PC-3 (cell line): ENCODE results near the gene SFSWAP. TPM values are rescaled to one million over a fixed set of nuclear protein-coding genes. Genes with fewer than 3 reads are reported as not detected.
A peak's percentile ranks its signal among the peaks of the same experiment; 100 is the strongest.

Experiments
- ATAC-seq: fragments of 200-7000 bp; cut with Tn5 transposase; 2 replicates; pipeline ENCODE4 v1.9.1; 2020; ENCODE audit warnings: mild to moderate bottlenecking, moderate library complexity
- BruUV-seq: library from RNA; stranded (reverse); fragments of 400-500 nt; replicated peaks from 2 replicates; lab custom pipeline; 2021; lab: Mats Ljungman, UMichigan
- CTCF ChIA-PET: fragments of 300-600 bp; sonication (Branson Sonifier 250); formaldehyde crosslinking; loops from one replicate; lab custom pipeline; 2022; ENCODE audit warnings: antibody characterized with exemption; lab: Charles Lee
- POLR2A ChIA-PET: fragments of 300-600 bp; sonication (Branson Sonifier 250); formaldehyde crosslinking; loops from one replicate; lab custom pipeline; 2022; ENCODE audit warnings: antibody characterized with exemption; ENCODE audit not compliant: unreplicated experiment; lab: Charles Lee
- DNase-seq: peaks from one replicate; pipeline ENCODE4 v3.0.0-alpha.2; 2015
- H2AFZ ChIP-seq: fragments of 300-600 bp; sonication (generic); 2 replicates; pipeline ENCODE4 v1.6.0; 2016; ENCODE audit warnings: antibody characterized with exemption, low read length
- H3F3A ChIP-seq: fragments of 300-600 bp; sonication (generic); one replicate; pipeline ENCODE4 v1.6.0; 2017; ENCODE audit warnings: antibody characterized with exemption, low read length, control low read depth, mild to moderate bottlenecking; ENCODE audit not compliant: unreplicated experiment
- H3K27ac ChIP-seq: fragments of 300-600 bp; sonication (generic); 2 replicates; pipeline ENCODE4 v1.5.1; 2016; ENCODE audit warnings: mild to moderate bottlenecking, low read length
- H3K27me3 ChIP-seq: fragments of 300-600 bp; sonication (generic); 2 replicates; pipeline ENCODE4 v1.6.1; 2016; ENCODE audit warnings: low read length, mixed read lengths
- H3K36me3 ChIP-seq: fragments of 300-600 bp; sonication (generic); 2 replicates; pipeline ENCODE4 v1.6.1; 2016; ENCODE audit warnings: low read depth, mixed run types, low read length, mixed read lengths
- H3K4me1 ChIP-seq: fragments of 300-600 bp; sonication (generic); 2 replicates; pipeline ENCODE4 v1.5.1; 2016; ENCODE audit warnings: low read length; ENCODE audit not compliant: insufficient read depth
- H3K4me2 ChIP-seq: fragments of 300-600 bp; sonication (generic); 2 replicates; pipeline ENCODE4 v1.6.0; 2016; ENCODE audit warnings: low read length
- H3K4me3 ChIP-seq: fragments of 300-600 bp; sonication (generic); 2 replicates; pipeline ENCODE4 v1.5.1; 2016; ENCODE audit warnings: mild to moderate bottlenecking, low read length, mixed read lengths
- H3K79me2 ChIP-seq: fragments of 300-600 bp; sonication (generic); 2 replicates; pipeline ENCODE4 v1.6.1; 2017; ENCODE audit warnings: low read length, mixed read lengths
- H3K9ac ChIP-seq: fragments of 300-600 bp; sonication (generic); 2 replicates; pipeline ENCODE4 v1.6.0; 2016; ENCODE audit warnings: mild to moderate bottlenecking, low read length
- H3K9me2 ChIP-seq: fragments of 300-600 bp; sonication (generic); replicated peaks from 2 replicates; pipeline ENCODE4 v1.6.1; 2016; ENCODE audit warnings: mixed run types, low read length, mixed read lengths
- H3K9me3 ChIP-seq: fragments of 300-600 bp; sonication (generic); 2 replicates; pipeline ENCODE4 v1.6.1; 2016; ENCODE audit warnings: low read length, mixed read lengths
- H4K20me1 ChIP-seq: fragments of 300-600 bp; sonication (generic); 2 replicates; pipeline ENCODE4 v1.6.1; 2016; ENCODE audit warnings: low read length, mixed read lengths
- EZH2 ChIP-seq: fragments of 300-600 bp; sonication (generic); IDR thresholded peaks from one replicate; pipeline ENCODE4 v1.6.1; 2017; ENCODE audit warnings: antibody characterized with exemption, mild to moderate bottlenecking, low read length; ENCODE audit not compliant: unreplicated experiment
- EZH2phosphoT487 ChIP-seq: fragments of 300-600 bp; sonication (generic); IDR thresholded peaks from 2 replicates; pipeline ENCODE4 v1.6.1; 2018; ENCODE audit warnings: mild to moderate bottlenecking, antibody characterized with exemption, low read length, borderline replicate concordance
- intact Hi-C: fragments of 100-400 bp; cut with micrococcal nuclease; formaldehyde crosslinking; loops from 2 replicates; pipeline ENCODE4 v1.9.0; 2023
- total RNA-seq: library from RNA; depleted of rRNA; stranded (reverse); fragments of >200 nt; gene quantifications from 2 replicates; pipeline ENCODE4 v1.2.3, GENCODE V29; 2014
- TF ChIP-seq, protein P1 (sequence below): fragments of 300-600 bp; sonication (generic); conservative IDR thresholded peaks from 2 replicates; pipeline ENCODE4 v1.5.1; 2017; ENCODE audit warnings: antibody characterized with exemption, low read depth, mild to moderate bottlenecking, low read length

Gene SFSWAP
- total RNA-seq, 1 experiment from 2014 or later: 57.5 TPM

DNA sequence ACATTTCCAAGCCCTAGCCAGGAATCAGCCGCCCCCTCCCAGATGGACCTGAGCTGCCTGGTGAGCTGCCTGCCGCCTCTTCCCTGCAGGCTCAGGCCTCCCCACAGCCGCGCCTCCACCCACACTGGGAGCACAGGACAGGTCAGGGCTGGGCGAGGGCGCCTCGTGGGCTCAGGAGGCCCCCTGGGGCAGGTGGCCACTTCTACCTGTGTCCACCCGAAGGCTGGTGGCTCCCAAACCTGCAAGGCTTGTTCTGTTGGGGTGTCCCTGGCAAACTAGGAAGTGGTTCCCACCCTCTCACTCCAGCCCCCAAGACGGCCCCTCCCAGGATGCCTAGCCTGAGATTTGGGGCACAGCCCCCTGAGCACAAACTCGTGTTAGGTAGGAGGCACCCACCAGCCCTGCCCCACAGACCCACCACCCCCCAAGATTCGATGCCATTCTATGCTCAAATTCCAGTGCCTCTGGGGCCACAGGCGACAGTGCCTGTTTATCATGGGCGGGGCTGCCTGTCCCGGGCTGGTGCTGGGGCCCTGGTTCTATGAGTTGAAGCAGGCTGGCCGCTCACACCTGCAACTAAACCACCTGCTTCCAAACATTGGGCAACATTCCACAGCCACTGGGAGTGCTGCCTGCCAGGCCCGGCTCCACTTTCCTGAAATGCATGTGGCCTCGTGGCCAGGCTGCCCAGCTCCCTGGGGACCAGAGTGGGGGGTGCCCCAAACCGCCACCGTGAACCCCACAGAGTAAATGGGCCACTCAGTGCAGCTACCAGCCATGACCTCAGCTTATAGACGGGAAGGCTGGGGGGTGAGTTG is 124.1 kb downstream of the SFSWAP start:
- no peaks in the 10 kb centered on the region for H3K9me2 ChIP-seq
- POLR2A ChIA-PET: no interaction called here
- no peak overlapping the region for H3K9ac ChIP-seq
- ATAC-seq: no peak
- no peak overlapping the region for H3K4me3 ChIP-seq
- H3F3A ChIP-seq: no peaks in the 10 kb centered on the region
- H3K9me3 ChIP-seq: no peaks in the 10 kb centered on the region
- H3K79me2 ChIP-seq: no peaks in the 10 kb centered on the region
- H3K4me1 ChIP-seq: peaks cover 18% of the 10 kb centered on the region
- no peaks in the 10 kb centered on the region for H3K27me3 ChIP-seq
- no peak overlapping the region for H3K27ac ChIP-seq
- BruUV-seq: no TSS peak
- no peaks in the 10 kb centered on the region for H3K36me3 ChIP-seq
- DNase-seq: peak; percentile 36
- H2AFZ ChIP-seq: no peak overlapping the region
- TF ChIP-seq, protein P1, sequence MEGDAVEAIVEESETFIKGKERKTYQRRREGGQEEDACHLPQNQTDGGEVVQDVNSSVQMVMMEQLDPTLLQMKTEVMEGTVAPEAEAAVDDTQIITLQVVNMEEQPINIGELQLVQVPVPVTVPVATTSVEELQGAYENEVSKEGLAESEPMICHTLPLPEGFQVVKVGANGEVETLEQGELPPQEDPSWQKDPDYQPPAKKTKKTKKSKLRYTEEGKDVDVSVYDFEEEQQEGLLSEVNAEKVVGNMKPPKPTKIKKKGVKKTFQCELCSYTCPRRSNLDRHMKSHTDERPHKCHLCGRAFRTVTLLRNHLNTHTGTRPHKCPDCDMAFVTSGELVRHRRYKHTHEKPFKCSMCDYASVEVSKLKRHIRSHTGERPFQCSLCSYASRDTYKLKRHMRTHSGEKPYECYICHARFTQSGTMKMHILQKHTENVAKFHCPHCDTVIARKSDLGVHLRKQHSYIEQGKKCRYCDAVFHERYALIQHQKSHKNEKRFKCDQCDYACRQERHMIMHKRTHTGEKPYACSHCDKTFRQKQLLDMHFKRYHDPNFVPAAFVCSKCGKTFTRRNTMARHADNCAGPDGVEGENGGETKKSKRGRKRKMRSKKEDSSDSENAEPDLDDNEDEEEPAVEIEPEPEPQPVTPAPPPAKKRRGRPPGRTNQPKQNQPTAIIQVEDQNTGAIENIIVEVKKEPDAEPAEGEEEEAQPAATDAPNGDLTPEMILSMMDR: no peak
- TF ChIP-seq EZH2: no peak
- TF ChIP-seq EZH2phosphoT487: no peak
- no peaks in the 10 kb centered on the region for H4K20me1 ChIP-seq
- CTCF ChIA-PET: no interaction called here
- H3K4me2 ChIP-seq: no peak overlapping the region
- intact Hi-C loops: loop anchor here (5.0 kb wide), 3 partner anchors 92 to 1073 kb away; partner anchors contain the start of gene PUS1

DNA sequence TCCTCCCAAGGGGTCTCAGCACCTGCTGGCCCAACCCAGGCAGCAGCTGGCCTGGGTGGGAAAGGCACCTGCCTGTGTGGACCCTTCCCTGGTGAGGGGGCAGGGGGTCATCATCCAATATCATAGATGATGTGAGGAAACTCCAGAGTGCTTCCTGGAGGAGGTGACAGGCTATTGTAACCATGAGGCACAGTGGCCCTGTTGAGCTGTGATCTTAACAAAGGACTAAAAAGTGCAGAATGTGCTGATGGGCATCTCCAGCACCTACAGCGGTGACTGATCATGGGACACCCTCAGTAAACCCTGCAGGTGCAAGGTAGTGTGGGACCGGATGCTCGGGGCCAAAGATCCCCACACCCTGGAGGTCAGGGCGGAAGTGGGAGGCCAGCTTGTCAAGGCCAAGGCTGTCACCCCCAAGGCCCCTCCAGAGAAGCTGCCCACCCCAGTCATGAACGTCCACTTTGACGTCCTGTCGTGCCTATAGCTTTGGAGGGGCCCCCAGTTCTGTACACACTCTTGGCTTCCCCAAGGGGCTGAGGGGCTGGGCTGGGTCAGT is 124.8 kb downstream of the SFSWAP start:
- DNase-seq (no peak), ATAC-seq (no peak)
- ChIA-PET POLR2A (interaction anchor here (0.7 kb wide), 1 partner anchor 49 kb away, joined by 3 read pairs; no protein-coding TSS in a partner anchor), CTCF (interaction anchor here (0.6 to 1.0 kb wide), 4 partner anchors 26 to 144 kb away, joined by 3 to 5 read pairs (median 4); no protein-coding TSS in a partner anchor)
- Histone ChIP-seq H4K20me1 (no peaks in the 10 kb centered on the region), H3F3A (no peaks in the 10 kb centered on the region), H3K9me2 (no peaks in the 10 kb centered on the region), H3K27ac (no peak overlapping the region), H3K36me3 (no peaks in the 10 kb centered on the region), H3K4me3 (no peak overlapping the region), H3K4me2 (no peak overlapping the region), H2AFZ (no peak overlapping the region), H3K4me1 (peaks cover 16% of the 10 kb centered on the region; the same call in 1 of the 2 replicates), H3K79me2 (no peaks in the 10 kb centered on the region), H3K9me3 (no peaks in the 10 kb centered on the region), H3K9ac (no peak overlapping the region), H3K27me3 (no peaks in the 10 kb centered on the region)
- intact Hi-C loops: loop anchor here (1.0 to 5.0 kb wide), 3 partner anchors 61 to 167 kb away; partner anchors contain the start of gene EP400
- no TSS peak for BruUV-seq
- TF ChIP-seq EZH2: no peak
- TF ChIP-seq EZH2phosphoT487: no peak

DNA sequence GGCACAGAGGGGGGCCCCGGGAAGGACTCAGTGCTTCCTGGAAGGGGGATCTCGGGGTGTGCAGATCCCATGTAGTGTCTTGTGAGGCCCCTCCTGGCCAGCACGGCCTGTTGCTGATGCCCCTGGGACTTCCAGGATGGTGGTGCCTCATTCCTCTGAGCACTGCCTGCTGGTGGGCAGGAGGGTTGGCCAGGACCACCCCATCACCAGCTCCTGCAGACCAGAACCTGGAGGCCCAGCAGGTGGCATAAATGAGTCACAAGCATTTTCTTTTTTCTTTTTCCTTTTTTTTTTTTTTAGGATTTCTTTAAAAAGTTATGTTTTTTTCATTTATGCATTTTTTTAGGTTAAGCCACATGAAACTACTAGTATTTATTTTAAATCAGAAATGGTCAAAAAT is 125.3 kb downstream of the SFSWAP start:
- intact Hi-C loops: loop anchor here (1.0 to 5.0 kb wide), 3 partner anchors 61 to 166 kb away; partner anchors contain the start of gene EP400
- no peaks in the 10 kb centered on the region for H3K36me3 ChIP-seq
- H3K9me3 ChIP-seq: no peaks in the 10 kb centered on the region
- no peak overlapping the region for H3K27ac ChIP-seq
- DNase-seq (peak; percentile 33), ATAC-seq (no peak)
- no peaks in the 10 kb centered on the region for H3K79me2 ChIP-seq
- TF ChIP-seq, protein P1: peak; percentile 89
- TF ChIP-seq EZH2 (no peak), EZH2phosphoT487 (no peak)
- no peak overlapping the region for H3K4me2 ChIP-seq
- no TSS peak for BruUV-seq
- POLR2A ChIA-PET: interaction anchor here (0.7 kb wide), 1 partner anchor 49 kb away, joined by 3 read pairs; no protein-coding TSS in a partner anchor
- H3K9ac ChIP-seq: no peak overlapping the region
- no peak overlapping the region for H2AFZ ChIP-seq
- no peaks in the 10 kb centered on the region for H3K9me2 ChIP-seq
- H3F3A ChIP-seq: no peaks in the 10 kb centered on the region
- H3K27me3 ChIP-seq: no peaks in the 10 kb centered on the region
- no peaks in the 10 kb centered on the region for H4K20me1 ChIP-seq
- CTCF ChIA-PET: interaction anchor here (0.6 to 1.0 kb wide), 4 partner anchors 26 to 143 kb away, joined by 3 to 5 read pairs (median 4); no protein-coding TSS in a partner anchor
- no peak overlapping the region for H3K4me3 ChIP-seq
- H3K4me1 ChIP-seq: peaks cover 16% of the 10 kb centered on the region; the same call in 1 of the 2 replicates
